Measurements from ENCODE around the gene RNF44.

RNF44 gene

DNA sequence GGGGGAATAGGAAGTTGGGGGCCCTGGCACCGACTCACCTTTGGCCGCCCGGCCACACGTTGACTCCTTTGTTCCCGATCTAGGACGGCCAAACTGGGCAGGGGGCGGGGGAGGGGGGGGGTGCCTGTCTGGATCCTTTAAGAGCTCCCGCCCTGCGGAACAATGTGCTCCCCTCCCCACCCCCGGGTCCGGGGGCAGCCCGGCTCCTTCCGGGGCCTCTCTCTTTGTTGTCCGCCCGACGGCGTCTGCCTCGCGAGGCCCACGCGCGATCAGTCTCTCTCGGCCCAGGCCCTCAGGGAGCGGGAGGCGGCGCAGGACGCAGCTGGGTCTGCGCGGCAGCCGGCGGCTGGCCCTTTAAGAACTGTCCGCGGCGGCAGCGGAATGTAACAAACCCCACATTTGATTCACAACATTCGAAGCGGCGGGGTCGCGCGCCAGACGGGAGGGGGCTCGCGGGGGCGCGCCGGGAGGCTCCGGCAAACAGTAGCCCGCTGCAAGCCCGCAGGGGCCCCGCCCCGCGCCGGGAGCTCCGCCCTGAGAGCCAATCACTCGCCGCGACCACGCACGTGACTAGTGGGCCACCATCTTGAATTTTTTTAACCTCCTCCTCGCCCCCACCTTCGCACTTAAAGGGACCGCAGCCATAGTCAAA, at the start of gene RNF44:
TSS of gene RNF44 (minus strand) at position 501 of the 652 bp plus-strand sequence. CDS start 4,930 bp downstream, outside the sequence.
- DNase-seq (ENCODE audit: low read depth): peak; percentile 97

DNA sequence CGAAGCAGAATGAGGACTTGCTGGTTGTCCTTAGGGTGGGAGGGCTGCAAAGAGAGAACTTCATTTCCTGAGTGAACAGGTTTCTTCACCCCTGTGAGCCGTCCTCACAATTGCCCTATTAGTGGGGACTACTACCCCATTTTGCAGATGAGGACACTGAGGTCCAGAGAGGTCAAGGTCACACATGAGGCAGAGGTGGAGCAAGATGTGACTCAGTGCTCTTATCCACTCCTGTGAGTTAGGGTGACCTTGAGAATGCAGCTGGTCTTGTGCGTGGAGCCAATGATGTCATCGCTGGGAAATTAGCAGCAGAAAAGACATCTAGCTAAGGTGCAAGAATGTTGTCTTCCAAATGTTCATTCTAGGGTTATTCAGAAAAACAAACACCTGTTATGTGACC, 45.9 kb upstream of the RNF44 start:
- DNase-seq (ENCODE audit: low read depth): no peak

DNA sequence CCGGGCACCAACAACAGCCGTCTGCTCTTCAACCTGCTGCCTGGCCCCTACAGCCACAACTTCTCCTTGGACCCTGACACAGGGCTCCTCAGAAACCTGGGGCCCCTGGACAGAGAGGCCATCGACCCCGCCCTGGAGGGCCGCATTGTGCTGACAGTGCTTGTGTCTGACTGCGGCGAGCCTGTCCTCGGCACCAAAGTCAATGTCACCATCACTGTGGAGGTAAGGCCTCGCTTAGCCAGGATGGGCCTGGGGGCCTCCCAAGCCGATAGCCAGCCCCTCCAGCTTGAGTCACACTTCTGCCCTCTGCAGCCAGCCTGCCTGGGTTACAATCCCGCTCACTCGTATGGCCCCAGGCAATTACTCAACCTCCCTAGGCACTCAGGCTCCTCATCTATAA, 44.2 kb upstream of the RNF44 start:
- no peak for DNase-seq (ENCODE audit: low read depth)

GRCh38 chr5:176579323-176579722, 42.1 kb upstream of the RNF44 start:
- DNase-seq (ENCODE audit: low read depth): no peak

DNA sequence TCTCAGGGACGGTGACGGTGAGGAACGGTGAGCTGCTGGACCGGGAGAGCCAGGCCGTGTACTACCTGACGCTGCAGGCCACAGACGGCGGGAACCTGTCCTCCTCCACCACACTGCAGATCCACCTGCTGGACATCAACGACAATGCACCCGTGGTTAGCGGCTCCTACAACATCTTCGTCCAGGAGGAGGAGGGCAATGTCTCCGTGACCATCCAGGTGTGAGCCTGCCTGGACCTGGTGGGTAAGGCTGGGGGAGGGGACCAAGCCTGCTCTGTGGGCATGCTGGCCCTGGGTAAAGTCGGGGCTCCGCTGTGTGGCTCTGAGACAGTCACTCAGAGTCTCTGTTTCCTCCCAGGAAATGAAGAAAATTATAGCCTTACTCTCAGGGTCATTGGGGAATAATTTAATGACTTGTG, 41.2 kb upstream of the RNF44 start:
- peak; percentile 13 for DNase-seq (ENCODE audit: low read depth)

DNA sequence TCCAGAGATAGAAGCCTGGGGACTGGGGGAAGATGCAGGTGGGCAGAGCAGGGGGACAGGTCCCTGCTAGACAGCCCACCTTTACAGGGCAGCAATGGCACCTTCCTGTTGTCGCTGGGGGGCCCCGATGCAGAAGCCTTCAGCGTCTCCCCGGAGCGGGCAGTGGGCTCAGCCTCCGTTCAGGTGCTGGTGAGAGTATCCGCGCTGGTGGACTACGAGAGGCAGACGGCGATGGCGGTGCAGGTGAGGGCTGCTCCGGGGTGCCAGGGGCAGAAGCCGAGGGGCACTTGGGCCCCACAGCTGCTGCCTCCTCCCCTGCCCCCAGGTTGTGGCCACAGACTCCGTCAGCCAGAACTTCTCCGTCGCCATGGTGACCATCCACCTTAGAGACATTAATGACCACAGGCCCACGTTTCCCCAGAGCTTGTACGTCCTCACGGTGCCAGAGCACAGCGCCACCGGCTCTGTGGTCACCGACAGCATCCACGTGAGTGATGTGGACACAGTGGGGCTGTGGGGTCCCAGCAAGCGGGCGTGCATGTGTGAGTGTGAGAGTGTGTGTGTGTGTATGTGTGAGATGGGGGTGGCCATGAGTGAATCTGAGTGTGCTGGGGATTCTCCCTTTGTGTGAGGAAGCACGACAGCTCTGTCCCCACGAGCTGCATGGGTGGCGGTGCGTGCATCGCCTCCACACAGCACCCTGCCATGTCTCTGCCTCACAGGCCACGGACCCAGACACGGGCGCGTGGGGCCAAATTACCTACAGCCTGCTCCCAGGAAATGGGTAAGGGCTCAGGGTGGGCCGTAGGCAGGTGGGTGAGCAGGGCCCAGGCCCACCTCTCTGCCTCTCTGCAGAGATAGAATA, 40.3 kb upstream of the RNF44 start:
- DNase-seq (ENCODE audit: low read depth): no peak

DNA sequence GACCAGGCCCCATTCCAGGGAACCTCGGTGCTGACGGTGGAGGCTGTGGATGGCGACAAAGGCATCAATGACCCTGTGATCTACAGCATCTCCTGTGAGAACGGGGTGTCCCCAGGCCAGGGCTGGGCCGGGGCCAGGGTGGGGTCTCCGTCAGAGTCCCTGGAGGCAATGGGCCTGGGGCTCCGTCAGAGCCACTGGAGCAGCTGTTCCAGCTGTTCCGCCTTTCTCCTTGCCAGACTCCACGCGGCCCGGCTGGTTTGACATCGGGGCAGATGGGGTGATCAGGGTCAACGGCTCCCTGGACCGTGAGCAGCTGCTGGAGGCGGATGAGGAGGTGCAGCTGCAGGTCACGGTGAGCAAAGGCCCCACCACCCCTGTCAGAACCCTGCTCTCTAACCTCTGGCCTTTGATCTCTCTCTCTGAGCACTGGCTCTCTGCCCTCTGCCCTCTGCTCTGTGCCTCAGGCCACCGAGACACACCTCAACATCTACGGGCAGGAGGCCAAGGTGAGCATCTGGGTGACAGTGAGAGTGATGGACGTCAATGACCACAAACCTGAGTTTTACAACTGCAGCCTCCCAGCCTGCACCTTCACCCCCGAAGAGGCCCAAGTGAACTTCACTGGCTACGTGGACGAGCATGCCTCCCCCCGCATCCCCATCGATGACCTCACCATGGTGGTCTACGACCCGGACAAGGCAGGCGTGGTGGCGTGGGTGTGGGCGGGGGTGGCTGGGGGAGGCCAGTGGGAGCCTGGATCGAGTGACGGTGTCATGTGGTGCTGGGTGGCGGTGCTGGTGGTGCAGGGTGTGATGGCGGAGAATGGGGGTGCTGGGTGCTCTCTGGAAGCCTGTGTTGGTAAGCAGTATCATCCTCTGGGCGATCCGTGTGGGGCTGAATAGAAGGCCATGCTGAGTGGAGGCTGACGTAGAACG, 38.6 kb upstream of the RNF44 start:
- DNase-seq (ENCODE audit: low read depth): no peak

DNA sequence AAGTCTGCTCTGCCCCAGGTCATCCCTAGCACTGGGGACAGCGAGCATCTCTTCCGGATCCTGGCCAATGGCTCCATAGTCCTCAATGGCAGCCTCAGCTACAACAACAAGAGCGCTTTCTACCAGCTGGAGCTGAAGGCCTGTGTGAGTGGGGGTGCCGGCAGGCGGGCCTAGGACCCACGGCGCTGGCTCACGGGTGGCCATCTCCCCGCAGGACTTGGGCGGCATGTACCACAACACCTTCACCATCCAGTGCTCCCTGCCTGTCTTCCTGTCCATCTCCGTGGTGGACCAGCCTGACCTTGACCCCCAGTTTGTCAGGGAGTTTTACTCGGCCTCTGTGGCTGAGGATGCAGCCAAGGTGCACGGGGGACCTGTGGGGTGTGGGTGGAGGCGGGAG, 37.9 kb upstream of the RNF44 start:
- no peak for DNase-seq (ENCODE audit: low read depth)

GRCh38 chr5:176574297-176574591, 37.0 kb upstream of the RNF44 start:
- no peak for DNase-seq (ENCODE audit: low read depth)

- peak; percentile 65 for DNase-seq (ENCODE audit: low read depth)
These were observed 36.5 kb upstream of the RNF44 start for GRCh38 chr5:176573564-176574296.

DNA sequence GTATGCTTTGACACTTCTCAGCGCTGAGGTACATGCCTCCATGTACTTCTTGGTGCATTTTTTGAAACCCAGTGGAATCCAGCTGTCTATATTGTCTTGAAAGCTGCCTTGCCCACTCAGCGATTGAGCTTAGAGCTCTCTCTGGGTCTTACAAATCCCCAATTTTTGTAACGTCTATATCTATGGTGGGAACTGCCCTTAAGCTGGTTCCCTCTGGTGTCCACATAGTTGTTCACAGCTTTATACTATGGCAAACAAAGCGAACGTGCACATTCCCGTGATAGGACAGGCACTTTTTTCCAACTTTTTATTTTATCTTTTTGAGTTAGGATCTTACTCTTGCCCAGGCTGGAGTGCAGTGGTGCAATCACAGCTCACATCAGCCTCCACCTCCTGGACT, 32.8 kb upstream of the RNF44 start:
- DNase-seq (ENCODE audit: low read depth): no peak

DNA sequence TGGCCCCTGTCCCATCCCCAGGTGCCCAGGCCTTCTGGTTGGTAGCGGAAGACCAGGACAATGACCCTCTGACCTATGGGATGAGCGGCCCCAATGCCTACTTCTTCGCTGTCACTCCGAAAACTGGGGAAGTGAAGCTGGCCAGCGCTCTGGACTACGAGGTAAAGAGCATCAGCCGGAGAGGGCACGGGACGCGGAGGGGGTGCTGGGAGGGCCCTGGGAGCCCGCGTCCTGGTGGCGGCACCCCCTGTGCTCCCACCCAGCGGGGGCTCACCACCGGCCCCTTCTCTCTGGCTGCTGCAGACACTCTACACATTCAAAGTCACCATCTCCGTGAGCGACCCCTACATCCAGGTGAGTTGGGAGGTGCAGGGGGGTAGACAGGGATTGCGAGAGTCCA, 31.5 kb upstream of the RNF44 start:
- no peak for DNase-seq (ENCODE audit: low read depth)

- no peak for DNase-seq (ENCODE audit: low read depth)
These were observed 28.6 kb upstream of the RNF44 start for GRCh38 chr5:176565760-176566288.

DNA sequence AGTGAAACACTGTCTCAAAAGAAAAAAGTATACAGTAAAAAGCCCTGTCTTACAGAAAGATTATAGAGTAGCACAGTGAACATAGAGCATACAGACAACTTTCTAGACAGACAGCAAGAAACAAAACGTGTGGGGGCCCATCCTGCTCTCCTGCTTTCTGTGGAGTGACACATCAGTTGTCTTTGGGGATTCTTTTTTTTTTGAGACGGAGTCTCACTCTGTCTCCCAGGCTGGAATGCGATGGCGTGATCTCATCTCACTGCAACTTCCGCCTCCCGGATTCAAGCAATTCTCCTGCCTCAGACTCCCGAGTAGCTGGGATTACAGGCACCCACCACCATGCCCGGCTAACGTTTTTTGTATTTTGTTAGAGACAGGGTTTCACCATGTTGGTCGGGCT, 26.8 kb upstream of the RNF44 start:
- DNase-seq (ENCODE audit: low read depth): no peak

- no peak for DNase-seq (ENCODE audit: low read depth)
These were observed 25.0 kb upstream of the RNF44 start for GRCh38 chr5:176562189-176562588.

- no peak for DNase-seq (ENCODE audit: low read depth)
These were observed 24.1 kb upstream of the RNF44 start for GRCh38 chr5:176561259-176561658.

DNA sequence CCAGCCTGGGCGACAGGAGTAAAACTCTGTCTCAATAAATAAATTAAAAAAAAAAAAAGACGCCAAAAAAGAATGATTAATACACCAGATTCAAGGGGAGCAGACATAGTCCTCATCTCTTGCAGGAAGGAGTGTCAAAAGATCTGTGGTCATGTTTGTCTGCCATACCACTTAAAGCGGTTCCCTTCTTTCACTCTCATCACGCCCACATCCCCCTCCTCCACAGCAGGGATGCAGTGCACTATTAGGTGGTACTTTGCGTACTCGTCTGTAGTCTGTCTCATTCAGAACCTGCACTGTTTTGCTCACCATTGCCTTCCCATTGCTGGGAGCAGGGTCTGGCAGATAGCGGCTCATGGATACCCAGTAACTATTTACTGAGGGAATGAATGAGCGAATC, 23.2 kb upstream of the RNF44 start:
- DNase-seq (ENCODE audit: low read depth): no peak

- DNase-seq (ENCODE audit: low read depth): no peak
These were observed 22.5 kb upstream of the RNF44 start for GRCh38 chr5:176559683-176560082.

DNA sequence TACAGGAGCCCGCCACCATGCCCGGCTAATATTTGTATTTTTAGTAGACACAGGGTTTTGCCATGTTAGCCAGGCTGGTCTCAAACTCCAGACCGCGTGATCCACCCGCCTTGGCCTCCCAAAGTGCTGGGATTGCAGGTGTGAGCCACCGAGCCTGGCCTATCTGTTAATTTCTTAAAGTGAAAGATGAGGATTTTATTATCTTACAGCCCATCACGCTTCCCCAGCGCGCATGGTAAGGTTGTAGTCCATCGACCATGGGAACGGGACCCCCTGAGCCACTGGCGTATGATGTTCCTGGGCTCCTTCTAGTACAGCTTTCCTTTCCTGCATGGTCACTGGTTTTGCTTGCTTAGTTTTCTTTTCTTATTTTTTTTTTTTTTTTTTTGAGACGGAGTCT, 20.6 kb upstream of the RNF44 start:
- DNase-seq (ENCODE audit: low read depth): no peak

GRCh38 chr5:176553260-176554085, 16.3 kb upstream of the RNF44 start:
- DNase-seq (ENCODE audit: low read depth): no peak

Data from stimulated activated CD4-positive, alpha-beta T cell treated with anti-CD3 and anti-CD28 coated beads, Interleukin-2, amount 100 ng/mL, for 4 hours (primary cell).